Vagina (tissue), 2 donors: ENCODE data around the gene SLC22A5. TPM values are rescaled to one million over a fixed set of nuclear protein-coding genes. Genes with fewer than 3 reads are reported as not detected.

Experiments used
- DNase-seq, 2 donors: peaks; one replicate each; pipeline ENCODE4 v3.0.0-alpha.2; 2017; ENCODE audit errors: extremely low spot score in 2 of 2
- H3K27ac ChIP-seq: fragments of 200-600 bp; sonication (generic); one replicate; pipeline ENCODE4 v1.5.1; 2019
- H3K27me3 ChIP-seq: fragments of 200-600 bp; sonication (generic); one replicate; pipeline ENCODE4 v1.5.1; 2019
- H3K36me3 ChIP-seq, 2 donors: fragments of 200-600 bp; sonication (generic); one replicate each; pipeline ENCODE4 v1.5.1; 2017 to 2019
- H3K4me1 ChIP-seq: fragments of 200-600 bp; sonication (generic); one replicate; pipeline ENCODE4 v1.5.1; 2019
- H3K4me3 ChIP-seq, 2 donors: fragments of 200-600 bp; sonication (generic); 1 replicate in 1 of 2; 2 replicates in 1 of 2; pipeline ENCODE4 v1.5.1; 2016 to 2019
- H3K9me3 ChIP-seq: fragments of 200-600 bp; sonication (generic); one replicate; pipeline ENCODE4 v1.5.1; 2019
- CTCF ChIP-seq, 3 experiments: fragments of 450-650 bp in 2 of 3; fragments of 200-600 bp in 1 of 3; sonication (generic) in 1 of 3; IDR thresholded peaks; one replicate each; pipeline ENCODE4 v1.5.1; 2017 to 2019; ENCODE audit warnings: antibody characterized with exemption in 3 of 3, mild to moderate bottlenecking in 2 of 3, moderate library complexity in 2 of 3
- POLR2A ChIP-seq, 2 donors: fragments of 450-650 bp; IDR thresholded peaks; one replicate each; pipeline ENCODE4 v1.6.1; 2017; ENCODE audit warnings: antibody characterized with exemption in 2 of 2, mild to moderate bottlenecking in 2 of 2, moderate library complexity in 2 of 2
- POLR2AphosphoS5 ChIP-seq, 2 donors: sonication (generic); formaldehyde crosslinking; IDR thresholded peaks; one replicate each; pipeline ENCODE4 v1.9.0; 2017; ENCODE audit warnings: antibody characterized with exemption in 2 of 2, mild to moderate bottlenecking in 2 of 2, low read depth in 1 of 2; ENCODE audit not compliant: insufficient read depth in 1 of 2
- intact Hi-C: fragments of 100-400 bp; cut with DNase I; formaldehyde crosslinking; loops from one replicate; pipeline ENCODE4 v1.15.1; 2023
- total RNA-seq: library from RNA; depleted of rRNA; stranded (reverse); fragments of >200 nt; gene quantifications from one replicate; pipeline ENCODE4 v1.2.3, GENCODE V29; 2016

The SLC22A5 gene
- total RNA-seq, 1 donor from 2014 or later, result 15.2 TPM

GRCh38 chr5:132376694-132377641 is 7.5 kb downstream of the SLC22A5 start:
- Histone ChIP-seq H3K36me3 (no peaks in the 10 kb centered on the region), H3K27me3 (no peaks in the 10 kb centered on the region), H3K4me1 (peaks cover 21% of the 10 kb centered on the region), H3K9me3 (no peaks in the 10 kb centered on the region), H3K27ac (no peak overlapping the region), H3K4me3 (no peak overlapping the region)
- TF ChIP-seq CTCF (IDR thresholded peaks at IDR 0.05) (no peak), POLR2A (IDR thresholded peaks at IDR 0.05) (no peak), POLR2AphosphoS5 (IDR thresholded peaks at IDR 0.05; ENCODE audit: insufficient read depth in 1 of 2, low read depth in 1 of 2) (no peak)
- intact Hi-C loops, result loop anchor here (10.0 kb wide), 1 partner anchor 122 kb away; the partner anchor contains the start of gene PDLIM4
- peak; percentile 32 to 52 for DNase-seq

- Histone ChIP-seq H3K9me3 (no peaks in the 10 kb centered on the region), H3K36me3 (no peaks in the 10 kb centered on the region), H3K4me1 (peaks cover 14% of the 10 kb centered on the region), H3K27me3 (no peaks in the 10 kb centered on the region), H3K4me3 (no peak overlapping the region), H3K27ac (no peak overlapping the region)
- intact Hi-C loops, result loop anchor here (10.0 kb wide), 1 partner anchor 123 kb away; the partner anchor contains the start of gene PDLIM4
- TF ChIP-seq POLR2A (IDR thresholded peaks at IDR 0.05) (no peak), CTCF (IDR thresholded peaks at IDR 0.05) (no peak), POLR2AphosphoS5 (IDR thresholded peaks at IDR 0.05; ENCODE audit: insufficient read depth in 1 of 2, low read depth in 1 of 2) (no peak)
- DNase-seq, result peak; percentile 31 to 72
Observed at GRCh38 chr5:132377738-132378137, 8.2 kb downstream of the SLC22A5 start.

GRCh38 chr5:132378580-132378979 is 9.1 kb downstream of the SLC22A5 start:
- H3K9me3 ChIP-seq, result no peaks in the 10 kb centered on the region
- H3K27me3 ChIP-seq, result no peaks in the 10 kb centered on the region
- TF ChIP-seq POLR2A (IDR thresholded peaks at IDR 0.05) (no peak), POLR2AphosphoS5 (IDR thresholded peaks at IDR 0.05; ENCODE audit: insufficient read depth in 1 of 2, low read depth in 1 of 2) (no peak), CTCF (IDR thresholded peaks at IDR 0.05) (no peak)
- peaks cover 13% of the 10 kb centered on the region for H3K4me1 ChIP-seq
- no peak overlapping the region for H3K27ac ChIP-seq
- intact Hi-C loops, result loop anchor here (10.0 kb wide), 1 partner anchor 124 kb away; the partner anchor contains the start of gene PDLIM4
- H3K4me3 ChIP-seq, result no peak overlapping the region
- no peaks in the 10 kb centered on the region for H3K36me3 ChIP-seq
- peak in 1 of 2 donors; percentile 76 for DNase-seq

- Histone ChIP-seq H3K27ac (no peak overlapping the region), H3K4me3 (no peak overlapping the region), H3K9me3 (no peaks in the 10 kb centered on the region), H3K27me3 (no peaks in the 10 kb centered on the region), H3K36me3 (peaks cover 0 to 10% of the 10 kb centered on the region in 2 donors), H3K4me1 (peaks cover 14% of the 10 kb centered on the region)
- TF ChIP-seq CTCF (IDR thresholded peaks at IDR 0.05) (no peak), POLR2AphosphoS5 (IDR thresholded peaks at IDR 0.05; ENCODE audit: insufficient read depth in 1 of 2, low read depth in 1 of 2) (no peak), POLR2A (IDR thresholded peaks at IDR 0.05) (no peak)
- intact Hi-C loops, result no loop called here
- DNase-seq, result peak; percentile 49 to 82
Observed at GRCh38 chr5:132380047-132380446, 10.5 kb downstream of the SLC22A5 start.

GRCh38 chr5:132380741-132381140 is 11.2 kb downstream of the SLC22A5 start:
- H3K36me3 ChIP-seq, result peaks cover 0 to 10% of the 10 kb centered on the region in 2 donors
- TF ChIP-seq POLR2A (IDR thresholded peaks at IDR 0.05), result no peak
- TF ChIP-seq POLR2AphosphoS5 (IDR thresholded peaks at IDR 0.05; ENCODE audit: insufficient read depth in 1 of 2, low read depth in 1 of 2), result no peak
- no peak for TF ChIP-seq CTCF (IDR thresholded peaks at IDR 0.05)
- peaks cover 21% of the 10 kb centered on the region for H3K4me1 ChIP-seq
- no peaks in the 10 kb centered on the region for H3K9me3 ChIP-seq
- peak; percentile 37 to 52 for DNase-seq
- intact Hi-C loops, result no loop called here
- no peak overlapping the region for H3K4me3 ChIP-seq
- H3K27me3 ChIP-seq, result no peaks in the 10 kb centered on the region
- H3K27ac ChIP-seq, result no peak overlapping the region
